ENCODE results near the gene LRRC43.

Gene LRRC43

GRCh38 chr12:122182887-122183587 lies at the start of gene LRRC43:
Gene LRRC43 (plus strand): TSS chr12:122183123. CDS start chr12:122183145, 22 bp downstream.
- DNase-seq = no peak

GRCh38 chr12:122133192-122133950 lies 49.6 kb upstream of the LRRC43 start:
- no peak for DNase-seq

- no peak for DNase-seq
Measured at GRCh38 chr12:122135437-122136031, 47.4 kb upstream of the LRRC43 start.

GRCh38 chr12:122137229-122137628 lies 45.7 kb upstream of the LRRC43 start:
- DNase-seq = no peak

- no peak for DNase-seq
Measured at GRCh38 chr12:122137681-122138080, 45.2 kb upstream of the LRRC43 start.

- DNase-seq = no peak
Measured at GRCh38 chr12:122138181-122138580, 44.7 kb upstream of the LRRC43 start.

- DNase-seq = no peak
Measured at GRCh38 chr12:122138616-122139015, 44.3 kb upstream of the LRRC43 start.

GRCh38 chr12:122139266-122139665 lies 43.7 kb upstream of the LRRC43 start:
- DNase-seq = no peak

GRCh38 chr12:122139941-122140340 lies 43.0 kb upstream of the LRRC43 start:
- no peak for DNase-seq

GRCh38 chr12:122140467-122141257 lies 42.3 kb upstream of the LRRC43 start:
- DNase-seq = no peak

GRCh38 chr12:122141911-122142725 lies 40.8 kb upstream of the LRRC43 start:
- no peak for DNase-seq

- DNase-seq = no peak
Measured at GRCh38 chr12:122142857-122143256, 40.1 kb upstream of the LRRC43 start.

GRCh38 chr12:122144885-122145284 lies 38.0 kb upstream of the LRRC43 start:
- DNase-seq = no peak

- no peak for DNase-seq
Measured at GRCh38 chr12:122145505-122146330, 37.2 kb upstream of the LRRC43 start.

GRCh38 chr12:122147514-122148290 lies 35.2 kb upstream of the LRRC43 start:
- no peak for DNase-seq

GRCh38 chr12:122148657-122149056 lies 34.3 kb upstream of the LRRC43 start:
- no peak for DNase-seq

GRCh38 chr12:122150127-122150681 lies 32.7 kb upstream of the LRRC43 start:
- DNase-seq = no peak

GRCh38 chr12:122152754-122153153 lies 30.2 kb upstream of the LRRC43 start:
- no peak for DNase-seq

GRCh38 chr12:122155705-122156104 lies 27.2 kb upstream of the LRRC43 start:
- no peak for DNase-seq

- no peak for DNase-seq
Measured at GRCh38 chr12:122158700-122159285, 24.1 kb upstream of the LRRC43 start.
